ENCODE data around the gene CNPY2. TPM values are rescaled to one million over a fixed set of nuclear protein-coding genes. Genes with fewer than 3 reads are reported as not detected.
A peak's percentile ranks its signal among the peaks of the same experiment; 100 is the strongest.
"Not testable (repeated sequence)": the region's sequence is repeated elsewhere in the genome, so short reads cannot be mapped to it uniquely, and the experiment has no call there.

The CNPY2 gene
- total RNA-seq, 1 donor from 2014 or later: 154 TPM

GRCh38 chr12:56271031-56271430 lies 44.8 kb downstream of the CNPY2 start:
- Mint-ChIP-seq H3K4me1 (ENCODE audit: unreplicated experiment) (peaks cover 15% of the 10 kb centered on the region), H3K9me3 (ENCODE audit: unreplicated experiment) (no peaks in the 10 kb centered on the region), H3K4me3 (ENCODE audit: unreplicated experiment) (no peak overlapping the region), H3K27me3 (ENCODE audit: unreplicated experiment) (no peaks in the 10 kb centered on the region), H3K27ac (ENCODE audit: unreplicated experiment) (no peak overlapping the region), H3K36me3 (ENCODE audit: unreplicated experiment) (peaks cover 32% of the 10 kb centered on the region)
- DNase-seq (ENCODE audit: extremely low spot score, unreplicated experiment): no peak
- TF ChIP-seq CTCF (IDR thresholded peaks at IDR 0.05): peak; percentile 46

- Mint-ChIP-seq H3K36me3 (ENCODE audit: unreplicated experiment) (peaks cover 14% of the 10 kb centered on the region), H3K27me3 (ENCODE audit: unreplicated experiment) (no peaks in the 10 kb centered on the region), H3K4me3 (ENCODE audit: unreplicated experiment) (peak overlapping the region; percentile 85), H3K9me3 (ENCODE audit: unreplicated experiment) (no peaks in the 10 kb centered on the region), H3K27ac (ENCODE audit: unreplicated experiment) (peak overlapping the region; percentile 44), H3K4me1 (ENCODE audit: unreplicated experiment) (peaks cover 19% of the 10 kb centered on the region)
- no peak for DNase-seq (ENCODE audit: extremely low spot score, unreplicated experiment)
- no peak for TF ChIP-seq CTCF (IDR thresholded peaks at IDR 0.05)
Measured at GRCh38 chr12:56267443-56268071, 48.2 kb downstream of the CNPY2 start.

GRCh38 chr12:56266693-56267442 lies 48.9 kb downstream of the CNPY2 start, which contains the start of gene COQ10A:
Gene COQ10A, plus strand, starts transcription at chr12:56266942. Its CDS starts 177 bp downstream, at chr12:56267119.
- Mint-ChIP-seq H3K27me3 (ENCODE audit: unreplicated experiment) (no peaks in the 10 kb centered on the region), H3K36me3 (ENCODE audit: unreplicated experiment) (peaks cover 14% of the 10 kb centered on the region), H3K4me1 (ENCODE audit: unreplicated experiment) (peaks cover 21% of the 10 kb centered on the region), H3K4me3 (ENCODE audit: unreplicated experiment) (peak within 1 kb of the TSS; percentile 85), H3K9me3 (ENCODE audit: unreplicated experiment) (no peaks in the 10 kb centered on the region), H3K27ac (ENCODE audit: unreplicated experiment) (peak within 1 kb of the TSS; percentile 95)
- DNase-seq (ENCODE audit: extremely low spot score, unreplicated experiment): peak; percentile 94
- TF ChIP-seq CTCF (IDR thresholded peaks at IDR 0.05): peak; percentile 82

- Mint-ChIP-seq H3K4me1 (ENCODE audit: unreplicated experiment) (peaks cover 28% of the 10 kb centered on the region), H3K36me3 (ENCODE audit: unreplicated experiment) (peaks cover 11% of the 10 kb centered on the region), H3K4me3 (ENCODE audit: unreplicated experiment) (peak overlapping the region; percentile 85), H3K27ac (ENCODE audit: unreplicated experiment) (peak overlapping the region; percentile 95)
- H3K27me3 Mint-ChIP-seq (ENCODE audit: unreplicated experiment); DNase-seq (ENCODE audit: extremely low spot score, unreplicated experiment); H3K9me3 Mint-ChIP-seq (ENCODE audit: unreplicated experiment): not testable (repeated sequence)
Measured at GRCh38 chr12:56266068-56266692, 49.6 kb downstream of the CNPY2 start.

GRCh38 chr12:56262955-56263354 lies 52.8 kb downstream of the CNPY2 start:
- not testable (repeated sequence) for H3K36me3 Mint-ChIP-seq (ENCODE audit: unreplicated experiment); H3K27ac Mint-ChIP-seq (ENCODE audit: unreplicated experiment); H3K4me3 Mint-ChIP-seq (ENCODE audit: unreplicated experiment); H3K9me3 Mint-ChIP-seq (ENCODE audit: unreplicated experiment); DNase-seq (ENCODE audit: extremely low spot score, unreplicated experiment); H3K27me3 Mint-ChIP-seq (ENCODE audit: unreplicated experiment)
- peaks cover 39% of the 10 kb centered on the region for H3K4me1 Mint-ChIP-seq (ENCODE audit: unreplicated experiment)

Data from osteocyte (in vitro differentiated cells).